EH (cell line): ENCODE results near the gene MROH8.
"Not testable (repeated sequence)": the region's sequence is repeated elsewhere in the genome, so short reads cannot be mapped to it uniquely, and the experiment has no call there.

Experiments used
- DNase-seq: peaks from one replicate; pipeline ENCODE4 v3.0.0-alpha.2; 2015; ENCODE audit warnings: low read depth

The MROH8 gene

GRCh38 chr20:37154684-37155298 lies 24.6 kb downstream of the MROH8 start:
- DNase-seq = no peak

GRCh38 chr20:37152284-37152683 lies 27.1 kb downstream of the MROH8 start:
- no peak for DNase-seq

DNA sequence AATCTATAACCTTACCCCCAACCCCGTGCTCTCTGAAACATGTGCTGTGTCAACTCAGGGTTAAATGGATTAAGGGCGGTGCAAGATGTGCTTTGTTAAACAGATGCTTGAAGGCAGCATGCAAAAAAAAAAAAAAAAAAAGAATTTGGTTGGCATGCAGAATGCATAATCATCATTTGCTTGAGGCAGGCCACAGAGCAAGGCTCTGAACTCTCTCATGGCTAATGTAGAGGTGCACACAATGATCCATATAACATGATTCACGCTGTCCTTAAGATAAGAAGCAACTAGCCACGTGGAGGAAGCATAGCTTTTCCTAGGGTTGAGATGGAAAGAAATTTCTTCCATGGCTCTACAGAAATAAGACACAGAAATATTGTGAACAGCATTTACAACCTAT lies 27.8 kb downstream of the MROH8 start:
- DNase-seq = no peak

DNA sequence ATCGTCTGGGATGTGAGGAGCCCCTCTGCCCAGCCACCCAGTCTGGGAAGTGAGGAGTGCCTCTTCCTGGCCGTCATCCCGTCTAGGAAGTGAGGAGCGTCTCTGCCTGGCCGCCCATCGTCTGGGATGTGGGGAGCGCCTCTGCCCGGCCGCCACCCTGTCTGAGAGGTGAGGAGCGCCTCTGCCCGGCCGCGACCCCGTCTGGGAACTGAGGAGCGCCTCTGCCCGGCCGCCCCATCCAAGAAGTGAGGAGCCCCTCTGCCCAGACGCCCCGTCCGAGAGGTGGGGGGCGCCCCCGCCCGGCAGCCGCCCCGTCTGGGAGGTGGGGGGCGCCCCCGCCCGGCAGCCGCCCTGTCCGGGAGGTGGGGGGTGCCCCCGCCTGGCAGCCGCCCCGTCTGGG lies 28.5 kb downstream of the MROH8 start:
- not testable (repeated sequence) for DNase-seq

- no peak for DNase-seq
Measured at GRCh38 chr20:37147250-37147649, 32.1 kb downstream of the MROH8 start.

DNA sequence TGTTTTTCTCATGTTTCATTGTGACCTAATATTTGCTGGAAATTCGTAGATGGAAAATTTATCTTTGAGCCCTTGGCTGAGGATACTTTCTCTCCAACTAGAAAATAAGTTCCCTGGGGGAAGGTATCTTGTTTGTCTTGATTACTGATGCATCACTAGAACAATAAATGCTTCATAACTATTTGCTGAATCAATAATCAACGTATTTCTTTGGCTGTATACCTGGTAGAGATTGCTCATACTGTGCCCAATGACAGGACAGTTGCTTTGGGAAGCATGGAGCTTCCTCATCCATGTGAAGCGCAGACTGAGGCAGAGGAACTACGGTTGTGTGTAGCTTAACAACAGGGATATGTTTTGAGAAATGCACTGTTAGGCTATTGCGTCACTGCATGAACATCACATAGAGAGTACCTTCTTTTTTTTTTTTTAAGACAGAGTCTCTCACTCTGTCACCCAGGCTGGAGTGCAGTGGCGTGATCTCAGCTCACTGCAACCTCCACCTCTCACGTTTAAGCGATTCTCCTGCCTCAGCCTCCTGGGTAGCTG lies 34.4 kb downstream of the MROH8 start:
- DNase-seq = no peak

- peak; percentile 69 for DNase-seq
Measured at GRCh38 chr20:37142708-37143107, 36.6 kb downstream of the MROH8 start.

- no peak for DNase-seq
Measured at GRCh38 chr20:37137547-37137946, 41.8 kb downstream of the MROH8 start.

DNA sequence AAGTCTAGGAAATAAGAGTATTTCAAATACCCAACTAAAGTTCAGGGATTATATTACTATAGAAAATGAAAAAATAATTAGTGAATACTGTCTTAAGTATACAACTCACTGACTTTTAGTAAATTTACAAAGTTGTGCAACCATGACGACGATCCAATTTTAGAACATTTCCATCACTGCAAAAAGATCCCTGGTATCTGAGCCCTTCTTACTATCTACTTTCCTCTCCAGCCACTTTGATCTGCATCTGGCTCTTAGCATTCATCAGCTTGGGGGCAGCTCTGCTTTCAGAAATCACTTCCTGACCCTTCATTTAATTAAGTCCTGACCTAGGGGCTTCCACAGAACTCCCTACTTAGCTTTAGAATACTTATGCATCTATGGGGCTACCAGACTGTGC lies 45.4 kb downstream of the MROH8 start:
- DNase-seq = no peak

GRCh38 chr20:37131486-37131885 lies 47.9 kb downstream of the MROH8 start:
- DNase-seq = no peak

DNA sequence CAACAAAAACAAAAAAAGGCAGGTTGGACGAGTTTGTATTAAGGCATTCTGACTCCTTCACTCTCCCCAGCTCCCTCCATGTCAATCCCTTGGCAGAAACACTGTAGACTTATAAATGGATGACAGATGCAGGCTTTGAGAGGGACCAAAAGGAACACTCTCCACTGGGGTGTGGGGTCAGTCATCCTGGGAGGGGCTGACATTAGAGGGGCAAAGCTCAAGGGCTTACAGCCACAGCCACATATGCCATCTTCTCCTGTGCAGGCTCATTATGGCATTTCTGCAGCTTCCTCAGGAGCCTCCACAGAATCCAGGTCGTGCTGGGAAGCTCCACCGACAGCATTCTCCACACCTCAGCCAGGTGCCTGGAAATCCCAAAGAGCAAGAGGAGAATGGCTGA lies 50.5 kb downstream of the MROH8 start:
- DNase-seq = no peak

DNA sequence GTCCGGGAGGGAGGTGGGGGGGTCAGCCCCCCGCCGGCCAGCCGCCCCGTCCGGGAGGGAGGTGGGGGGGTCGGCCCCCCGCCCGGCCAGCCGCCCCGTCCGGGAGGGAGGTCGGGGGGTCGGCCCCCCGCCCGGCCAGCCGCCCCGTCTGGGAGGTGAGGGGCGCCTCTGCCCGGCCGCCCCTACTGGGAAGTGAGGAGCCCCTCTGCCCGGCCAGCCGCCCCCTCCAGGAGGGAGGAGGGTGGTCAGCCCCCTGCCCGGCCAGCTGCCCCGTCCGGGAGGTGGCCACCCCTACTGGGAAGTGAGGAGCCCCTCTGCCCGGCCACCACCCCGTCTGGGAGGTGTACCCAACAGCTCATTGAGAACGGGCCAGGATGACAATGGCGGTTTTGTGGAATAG lies 53.1 kb downstream of the MROH8 start:
- not testable (repeated sequence) for DNase-seq

DNA sequence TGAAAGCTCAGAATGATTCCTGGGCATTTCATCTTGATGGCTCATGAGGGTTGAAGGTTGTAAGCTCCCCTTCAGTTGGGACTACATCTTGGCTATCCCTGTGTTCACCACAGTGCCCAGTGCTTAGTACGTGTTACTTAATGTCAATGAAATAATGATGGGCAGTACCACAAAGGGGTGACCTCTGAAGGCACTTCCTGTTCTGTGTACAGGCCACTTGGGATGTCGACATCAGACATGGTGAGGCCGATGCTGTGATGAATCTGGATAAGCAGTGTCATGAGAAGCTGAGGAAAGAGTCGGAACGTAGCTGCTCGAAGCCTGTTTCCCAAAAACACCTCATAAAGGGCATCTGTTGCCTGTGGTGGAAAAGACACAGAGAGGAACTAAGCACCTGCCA lies 55.9 kb downstream of the MROH8 start:
- DNase-seq = no peak

GRCh38 chr20:37120497-37120896 lies 58.9 kb downstream of the MROH8 start:
- DNase-seq = no peak

DNA sequence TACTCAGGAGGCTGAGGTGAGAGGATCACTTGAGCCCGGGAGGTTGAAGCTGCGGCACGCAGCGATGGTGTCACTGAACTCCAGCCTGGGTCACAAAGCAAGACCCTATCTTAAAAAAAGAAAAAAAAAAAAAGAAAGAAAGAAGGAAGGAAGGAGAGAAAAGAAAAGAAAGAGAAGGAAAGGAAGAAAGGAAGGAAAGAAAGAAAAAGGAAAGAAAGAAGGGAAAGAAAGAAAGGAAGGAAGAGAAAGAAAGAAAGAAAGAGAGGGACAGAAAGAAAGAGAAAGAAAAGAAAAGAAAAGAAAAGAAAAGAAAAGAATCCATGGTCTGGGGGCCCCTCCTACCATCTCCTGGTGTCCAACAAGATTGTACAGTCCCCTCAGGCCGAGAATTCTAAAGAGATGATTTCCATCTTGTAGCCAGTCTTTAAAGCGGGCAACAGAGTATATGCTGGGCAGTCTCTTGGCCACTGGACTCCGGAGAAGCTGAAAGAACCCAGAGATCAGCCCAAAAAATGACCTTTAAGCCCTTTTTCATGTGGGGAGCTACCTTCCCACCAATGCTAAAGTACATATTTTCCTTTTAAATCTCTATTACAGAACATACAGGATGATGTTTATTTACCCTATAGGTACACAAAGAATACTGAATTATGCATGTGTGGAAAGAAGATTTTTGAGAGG lies 59.9 kb downstream of the MROH8 start:
- no peak for DNase-seq

GRCh38 chr20:37114012-37114411 lies 65.3 kb downstream of the MROH8 start:
- DNase-seq = no peak

DNA sequence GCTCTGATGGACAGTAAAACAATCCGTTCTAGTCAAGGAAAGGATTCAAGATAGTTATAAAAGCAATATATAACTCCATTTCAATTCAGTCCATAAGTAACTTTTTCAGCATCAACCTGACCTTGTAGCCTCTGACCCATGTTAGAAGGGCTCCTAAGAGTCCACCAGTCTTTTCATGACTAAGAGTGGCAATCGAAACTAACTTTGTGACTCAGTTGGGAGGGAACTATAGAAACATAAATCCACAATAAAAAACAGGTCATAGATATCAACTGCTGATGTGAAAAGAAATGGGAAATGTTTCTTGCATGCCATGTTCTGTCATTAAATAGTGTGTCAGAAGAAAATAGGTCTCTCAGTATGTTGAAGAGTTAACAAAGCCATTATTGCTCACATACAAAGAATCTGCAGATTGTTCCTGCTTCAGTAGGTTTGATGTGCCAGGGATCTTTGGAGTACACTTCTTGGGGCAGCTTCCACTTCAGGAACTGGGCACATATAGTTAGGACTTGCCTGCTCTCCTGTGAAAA lies 67.4 kb downstream of the MROH8 start:
- DNase-seq = no peak

DNA sequence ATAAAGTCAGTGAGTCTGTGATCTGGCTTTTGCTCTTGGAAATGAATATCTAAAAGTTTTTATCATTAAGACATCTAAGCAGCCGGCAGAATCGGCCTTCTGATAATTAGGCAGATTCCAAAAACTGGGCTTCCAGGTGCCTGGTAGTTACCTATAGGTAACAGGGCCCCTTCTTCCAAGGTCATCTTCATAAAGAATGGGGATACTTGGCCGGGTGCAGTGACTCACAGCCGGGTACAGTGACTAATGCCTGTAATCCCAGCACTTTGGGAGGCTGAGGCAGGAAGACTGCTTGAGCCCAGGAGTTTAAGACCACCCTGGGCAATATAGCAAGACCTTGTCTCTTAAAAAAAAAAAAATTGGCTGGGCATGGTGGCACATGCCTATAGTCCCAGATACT lies 70.7 kb downstream of the MROH8 start:
- DNase-seq = no peak

DNA sequence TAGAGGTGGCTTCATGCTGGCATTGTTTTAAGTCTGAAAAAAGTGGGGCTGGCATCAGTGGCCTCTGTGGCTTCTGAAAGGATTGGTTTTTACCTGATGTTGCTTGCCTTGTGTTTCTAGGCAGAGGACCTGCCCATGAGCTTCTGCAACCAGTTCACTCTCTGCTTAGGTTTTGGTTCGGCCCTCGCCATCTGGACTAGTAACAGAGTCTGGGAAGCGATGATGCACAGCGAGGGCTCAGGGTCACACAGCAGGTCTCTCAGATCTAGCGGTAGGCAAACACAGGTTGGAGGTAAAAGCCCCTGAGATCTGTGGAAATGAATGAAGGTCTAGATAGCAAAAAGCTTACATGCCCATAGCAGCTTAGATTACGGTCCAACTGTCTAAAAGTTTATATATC lies 76.8 kb downstream of the MROH8 start:
- DNase-seq = no peak

GRCh38 chr20:37096415-37097041 lies 82.8 kb downstream of the MROH8 start:
- DNase-seq = no peak

- peak; percentile 79 for DNase-seq
Measured at GRCh38 chr20:37095599-37096414, 83.5 kb downstream of the MROH8 start, which contains the start of gene RBL1. TSS of gene RBL1 (minus strand) at chr20:37095997. CDS start at chr20:37095928, 69 bp downstream.

GRCh38 chr20:37095108-37095598 lies 84.2 kb downstream of the MROH8 start:
- peak; percentile 19 for DNase-seq
